Stimulated activated CD4-positive, alpha-beta T cell treated with anti-CD3 and anti-CD28 coated beads, TNF-alpha, amount 100 ng/mL, for 48 hours (primary cell): ENCODE measurements around the gene RSRC2.
"Not testable (repeated sequence)": the region's sequence is repeated elsewhere in the genome, so short reads cannot be mapped to it uniquely, and the experiment has no call there.

ENCODE experiments used
- DNase-seq, 3 donors: peaks; one replicate each; pipeline ENCODE4 v3.0.0-alpha.2; 2020; ENCODE audit warnings: low read depth in 3 of 3

The RSRC2 gene

GRCh38 chr12:122526683-122527477, at the start of gene RSRC2, which contains the start of gene KNTC1:
TSS of gene RSRC2 (minus strand) at chr12:122526936. CDS start at chr12:122526853, 83 bp downstream.
TSS of gene KNTC1 (plus strand) at chr12:122527249. CDS start at chr12:122530064, 2,815 bp downstream.
- DNase-seq = peak; percentile 96 to 98 (median 96)

GRCh38 chr12:122571821-122572220, 45.1 kb upstream of the RSRC2 start:
- DNase-seq = no peak

- DNase-seq = not testable (repeated sequence)
Observed at GRCh38 chr12:122570006-122570405, 43.3 kb upstream of the RSRC2 start.

- DNase-seq = no peak
Observed at GRCh38 chr12:122569288-122569687, 42.6 kb upstream of the RSRC2 start.

GRCh38 chr12:122566816-122567215, 40.1 kb upstream of the RSRC2 start:
- DNase-seq = not testable (repeated sequence)

GRCh38 chr12:122563361-122563760, 36.6 kb upstream of the RSRC2 start:
- DNase-seq = no peak

GRCh38 chr12:122560138-122560537, 33.4 kb upstream of the RSRC2 start:
- no peak for DNase-seq

- DNase-seq = no peak
Observed at GRCh38 chr12:122558745-122559641, 32.3 kb upstream of the RSRC2 start.

GRCh38 chr12:122547330-122547729, 20.6 kb upstream of the RSRC2 start:
- DNase-seq = no peak

- no peak for DNase-seq
Observed at GRCh38 chr12:122545855-122546254, 19.1 kb upstream of the RSRC2 start.

GRCh38 chr12:122544537-122544936, 17.8 kb upstream of the RSRC2 start:
- DNase-seq = no peak

GRCh38 chr12:122538496-122538895, 11.8 kb upstream of the RSRC2 start:
- no peak for DNase-seq

GRCh38 chr12:122537021-122537420, 10.3 kb upstream of the RSRC2 start:
- DNase-seq = no peak

- no peak for DNase-seq
Observed at GRCh38 chr12:122533856-122534255, 7.1 kb upstream of the RSRC2 start.

GRCh38 chr12:122528992-122529391, 2.3 kb upstream of the RSRC2 start:
- DNase-seq = no peak

GRCh38 chr12:122528582-122528981, 1.8 kb upstream of the RSRC2 start:
- no peak for DNase-seq

- peak in 2 of 3 donors; percentile 14 to 15 for DNase-seq
Observed at GRCh38 chr12:122527478-122527944, 775 bp upstream of the RSRC2 start.

- DNase-seq = no peak
Observed at GRCh38 chr12:122523846-122524718, 2.7 kb downstream of the RSRC2 start.

GRCh38 chr12:122523280-122523679, 3.5 kb downstream of the RSRC2 start:
- DNase-seq = no peak

- DNase-seq = no peak
Observed at GRCh38 chr12:122520676-122521075, 6.1 kb downstream of the RSRC2 start.

GRCh38 chr12:122519418-122519817, 7.3 kb downstream of the RSRC2 start:
- DNase-seq = no peak
